Activated CD4-positive, alpha-beta T cell treated with anti-CD3 and anti-CD28 coated beads, Interleukin-2, amount 10 ng/mL, durations not matched to agents 7 days and 5 days (primary cell): ENCODE measurements around the gene DISP3. TPM values are rescaled to one million over a fixed set of nuclear protein-coding genes. Genes with fewer than 3 reads are reported as not detected.

Experiments
- CTCF ChIA-PET: fragments of 350-600 bp; sonication (Branson Sonifier 250); formaldehyde crosslinking; loops from one replicate; lab custom pipeline; 2021; ENCODE audit warnings: antibody characterized with exemption; lab: Charles Lee
- POLR2A ChIA-PET: fragments of 350-600 bp; sonication (Branson Sonifier 250); formaldehyde crosslinking; loops from one replicate; lab custom pipeline; 2021; ENCODE audit warnings: antibody characterized with exemption; lab: Charles Lee
- DNase-seq: peaks from one replicate; pipeline ENCODE4 v3.0.0-alpha.2; 2020
- H3K27ac Mint-ChIP-seq: one replicate; pipeline ENCODE4 v1.8.0; 2021; ENCODE audit warnings: mild to moderate bottlenecking, moderate library complexity, mixed read lengths
- H3K27me3 Mint-ChIP-seq: one replicate; pipeline ENCODE4 v1.8.0; 2021; ENCODE audit warnings: mixed read lengths
- H3K36me3 Mint-ChIP-seq: one replicate; pipeline ENCODE4 v1.8.0; 2021; ENCODE audit warnings: low read depth, mixed read lengths
- H3K4me1 Mint-ChIP-seq: one replicate; pipeline ENCODE4 v1.8.0; 2021; ENCODE audit warnings: mixed read lengths
- H3K4me3 Mint-ChIP-seq: one replicate; pipeline ENCODE4 v1.8.0; 2021; ENCODE audit warnings: mild to moderate bottlenecking, moderate library complexity, mixed read lengths
- H3K9me3 Mint-ChIP-seq: one replicate; pipeline ENCODE4 v1.8.0; 2021; ENCODE audit warnings: mixed read lengths
- total RNA-seq, 2 experiments: library from RNA; stranded (reverse); gene quantifications; one replicate each; pipeline ENCODE4 v1.2.3, GENCODE V29; 2021

DISP3 gene
- total RNA-seq, 2 experiments from 2014 or later, result 0.92 TPM

GRCh38 chr1:11443961-11444658, 34.8 kb upstream of the DISP3 start:
- Mint-ChIP-seq H3K27me3 (peaks cover 8% of the 10 kb centered on the region), H3K9me3 (no peaks in the 10 kb centered on the region), H3K36me3 (no peaks in the 10 kb centered on the region), H3K4me1 (no peaks in the 10 kb centered on the region), H3K27ac (no peak overlapping the region), H3K4me3 (no peak overlapping the region)
- POLR2A ChIA-PET, result no interaction called here
- CTCF ChIA-PET, result interaction anchor here (1.7 kb wide), 1 partner anchor 13 kb away, joined by 5 read pairs; no protein-coding TSS in a partner anchor
- no peak for DNase-seq

GRCh38 chr1:11444907-11445306, 34.0 kb upstream of the DISP3 start:
- CTCF ChIA-PET, result no interaction called here
- Mint-ChIP-seq H3K27me3 (peaks cover 6% of the 10 kb centered on the region), H3K4me3 (no peak overlapping the region), H3K4me1 (no peaks in the 10 kb centered on the region), H3K36me3 (no peaks in the 10 kb centered on the region), H3K9me3 (no peaks in the 10 kb centered on the region), H3K27ac (no peak overlapping the region)
- POLR2A ChIA-PET, result no interaction called here
- DNase-seq, result no peak

GRCh38 chr1:11447903-11448302, 31.1 kb upstream of the DISP3 start:
- H3K27ac Mint-ChIP-seq, result no peak overlapping the region
- CTCF ChIA-PET, result no interaction called here
- H3K4me3 Mint-ChIP-seq, result no peak overlapping the region
- H3K4me1 Mint-ChIP-seq, result no peaks in the 10 kb centered on the region
- no peak for DNase-seq
- no peaks in the 10 kb centered on the region for H3K9me3 Mint-ChIP-seq
- H3K27me3 Mint-ChIP-seq, result no peaks in the 10 kb centered on the region
- H3K36me3 Mint-ChIP-seq, result no peaks in the 10 kb centered on the region
- POLR2A ChIA-PET, result no interaction called here

GRCh38 chr1:11448373-11449099, 30.4 kb upstream of the DISP3 start:
- CTCF ChIA-PET, result no interaction called here
- Mint-ChIP-seq H3K9me3 (no peaks in the 10 kb centered on the region), H3K27ac (no peak overlapping the region), H3K4me3 (no peak overlapping the region), H3K27me3 (no peaks in the 10 kb centered on the region), H3K4me1 (no peaks in the 10 kb centered on the region), H3K36me3 (no peaks in the 10 kb centered on the region)
- POLR2A ChIA-PET, result no interaction called here
- no peak for DNase-seq

- Mint-ChIP-seq H3K4me3 (no peak overlapping the region), H3K4me1 (no peaks in the 10 kb centered on the region), H3K27ac (no peak overlapping the region), H3K9me3 (no peaks in the 10 kb centered on the region), H3K36me3 (no peaks in the 10 kb centered on the region), H3K27me3 (no peaks in the 10 kb centered on the region)
- CTCF ChIA-PET, result no interaction called here
- no peak for DNase-seq
- POLR2A ChIA-PET, result no interaction called here
These were observed 29.9 kb upstream of the DISP3 start for GRCh38 chr1:11449100-11449403.

GRCh38 chr1:11450310-11450709, 28.6 kb upstream of the DISP3 start:
- no peaks in the 10 kb centered on the region for H3K4me1 Mint-ChIP-seq
- no peak overlapping the region for H3K4me3 Mint-ChIP-seq
- no peaks in the 10 kb centered on the region for H3K9me3 Mint-ChIP-seq
- POLR2A ChIA-PET, result no interaction called here
- H3K27me3 Mint-ChIP-seq, result no peaks in the 10 kb centered on the region
- no peak for DNase-seq
- no peak overlapping the region for H3K27ac Mint-ChIP-seq
- CTCF ChIA-PET, result no interaction called here
- no peaks in the 10 kb centered on the region for H3K36me3 Mint-ChIP-seq

GRCh38 chr1:11453742-11454491, 25.0 kb upstream of the DISP3 start:
- Mint-ChIP-seq H3K9me3 (no peaks in the 10 kb centered on the region), H3K27ac (no peak overlapping the region), H3K4me1 (peaks cover 16% of the 10 kb centered on the region), H3K36me3 (no peaks in the 10 kb centered on the region), H3K4me3 (no peak overlapping the region), H3K27me3 (no peaks in the 10 kb centered on the region)
- CTCF ChIA-PET, result no interaction called here
- DNase-seq, result no peak
- POLR2A ChIA-PET, result no interaction called here

GRCh38 chr1:11455967-11456570, 22.9 kb upstream of the DISP3 start:
- H3K36me3 Mint-ChIP-seq, result no peaks in the 10 kb centered on the region

GRCh38 chr1:11456965-11457364, 22.0 kb upstream of the DISP3 start:
- CTCF ChIA-PET, result interaction anchor here (1.5 kb wide), 1 partner anchor 14 kb away, joined by 5 read pairs; no protein-coding TSS in a partner anchor
- Mint-ChIP-seq H3K4me1 (peaks cover 16% of the 10 kb centered on the region), H3K27me3 (no peaks in the 10 kb centered on the region)

More at GRCh38 chr1:11455967-11456570, 22.9 kb upstream of the DISP3 start:
- Mint-ChIP-seq H3K9me3 (no peaks in the 10 kb centered on the region), H3K27ac (no peak overlapping the region), H3K4me1 (peaks cover 16% of the 10 kb centered on the region), H3K27me3 (no peaks in the 10 kb centered on the region), H3K4me3 (no peak overlapping the region)
- CTCF ChIA-PET, result interaction anchor here (1.5 kb wide), 1 partner anchor 13 kb away, joined by 5 read pairs; no protein-coding TSS in a partner anchor
- POLR2A ChIA-PET, result no interaction called here
- DNase-seq, result no peak

GRCh38 chr1:11458811-11459275, 20.1 kb upstream of the DISP3 start:
- H3K36me3 Mint-ChIP-seq, result no peaks in the 10 kb centered on the region
- H3K4me1 Mint-ChIP-seq, result peaks cover 16% of the 10 kb centered on the region
- no peaks in the 10 kb centered on the region for H3K27me3 Mint-ChIP-seq
- H3K4me3 Mint-ChIP-seq, result no peak overlapping the region
- no peak overlapping the region for H3K27ac Mint-ChIP-seq
- ChIA-PET CTCF (interaction anchor here (0.9 kb wide), 1 partner anchor 19 kb away, joined by 3 read pairs; no protein-coding TSS in a partner anchor), POLR2A (no interaction called here)
- H3K9me3 Mint-ChIP-seq, result no peaks in the 10 kb centered on the region
- no peak for DNase-seq

More at GRCh38 chr1:11456965-11457364, 22.0 kb upstream of the DISP3 start:
- H3K4me3 Mint-ChIP-seq, result no peak overlapping the region
- no peaks in the 10 kb centered on the region for H3K36me3 Mint-ChIP-seq
- POLR2A ChIA-PET, result no interaction called here
- H3K9me3 Mint-ChIP-seq, result no peaks in the 10 kb centered on the region
- no peak overlapping the region for H3K27ac Mint-ChIP-seq
- DNase-seq, result peak; percentile 13

GRCh38 chr1:11461531-11462137, 17.3 kb upstream of the DISP3 start:
- Mint-ChIP-seq H3K36me3 (no peaks in the 10 kb centered on the region), H3K9me3 (no peaks in the 10 kb centered on the region), H3K4me1 (peaks cover 9% of the 10 kb centered on the region), H3K4me3 (no peak overlapping the region), H3K27me3 (no peaks in the 10 kb centered on the region), H3K27ac (no peak overlapping the region)
- ChIA-PET CTCF (no interaction called here), POLR2A (no interaction called here)
- no peak for DNase-seq

- Mint-ChIP-seq H3K27ac (no peak overlapping the region), H3K36me3 (no peaks in the 10 kb centered on the region), H3K9me3 (no peaks in the 10 kb centered on the region), H3K4me1 (peaks cover 3% of the 10 kb centered on the region), H3K4me3 (no peak overlapping the region), H3K27me3 (no peaks in the 10 kb centered on the region)
- ChIA-PET CTCF (no interaction called here), POLR2A (no interaction called here)
- DNase-seq, result no peak
These were observed 16.6 kb upstream of the DISP3 start for GRCh38 chr1:11462224-11462923.
